Right lobe of liver (tissue), 6 donors: ENCODE results near the gene RGPD3. TPM values are rescaled to one million over a fixed set of nuclear protein-coding genes. Genes with fewer than 3 reads are reported as not detected.
"Not testable (repeated sequence)": the region's sequence is repeated elsewhere in the genome, so short reads cannot be mapped to it uniquely, and the experiment has no call there.

Experiments
- ATAC-seq, 4 donors: fragments of 200-7000 bp; cut with Tn5 transposase; one replicate each; pipeline ENCODE4 v1.9.1; 2020; ENCODE audit warnings: mild to moderate bottlenecking in 4 of 4, moderate library complexity in 4 of 4
- DNase-seq, 3 donors: peaks; one replicate each; pipeline ENCODE4 v3.0.0-alpha.2; 2020
- H3K27ac ChIP-seq, 3 donors: fragments of 200-600 bp; one replicate each; pipeline ENCODE4 v1.8.0; 2022
- H3K27me3 ChIP-seq, 2 donors: fragments of 200-600 bp; one replicate each; pipeline ENCODE4 v1.8.0; 2022
- H3K36me3 ChIP-seq, 4 donors: fragments of 200-600 bp; sonication (generic) in 1 of 4; one replicate each; pipeline versions ENCODE4 v1.5.1 to v1.8.0; 2017 to 2022; ENCODE audit warnings: control low read depth in 1 of 4
- H3K4me1 ChIP-seq, 4 donors: fragments of 200-600 bp; sonication (generic) in 1 of 4; one replicate each; pipeline versions ENCODE4 v1.5.1 to v1.8.0; 2017 to 2022; ENCODE audit warnings: control low read depth in 1 of 4
- H3K4me3 ChIP-seq, 3 donors: fragments of 200-600 bp; one replicate each; pipeline ENCODE4 v1.8.0; 2022
- H3K9me3 ChIP-seq, 4 donors: fragments of 200-600 bp; sonication (generic) in 1 of 4; one replicate each; pipeline versions ENCODE4 v1.5.1 to v1.8.0; 2017 to 2022; ENCODE audit warnings: control low read depth in 1 of 4
- POLR2A ChIP-seq: fragments of 450-650 bp; IDR thresholded peaks from one replicate; pipeline ENCODE4 v1.6.1; 2017; ENCODE audit warnings: antibody characterized with exemption, mild to moderate bottlenecking
- WGBS: methylation state at CpG from one replicate; pipeline ENCODE4 v1.1.6; 2018; ENCODE audit warnings: low coverage, low lambda C conversion rate; ENCODE audit not compliant: insufficient coverage; ENCODE audit errors: missing lambda C conversion rate; 5-methylcytosine and 5-hydroxymethylcytosine counted together
- intact Hi-C, 2 donors: fragments of 100-400 bp; cut with DNase I; formaldehyde crosslinking; loops; one replicate each; pipeline versions ENCODE4 v1.11.2 to v1.14.1; 2022
- total RNA-seq, 6 experiments: library from RNA; depleted of rRNA in 2 of 6; stranded (reverse); fragments of >200 nt in 2 of 6; fragmentation: NEBNext Ultra II Directional in 3 of 6; extraction: Animal tissue kit (Norgen Biotek cat#: 25700) in 3 of 6; gene quantifications; one replicate each; pipeline versions ENCODE4 v1.1.0 to v1.2.4, GENCODE V29; 2016 to 2023
- TF ChIP-seq, protein P1 (sequence below), 4 donors: fragments of 200-600 bp in 3 of 4; fragments of 450-650 bp in 1 of 4; IDR thresholded peaks; one replicate each; pipeline versions ENCODE4 v1.5.1 to v1.8.0; 2016 to 2022; ENCODE audit warnings: antibody characterized with exemption in 4 of 4, mild to moderate bottlenecking in 2 of 4
- donor health status: DM: no; HTN: yes; CAD: no.
- donor health status: DM: no; HTN: no; CAD: no.
- donor health status: DM: no; HTN: no; CAD: no.
- donor health status: DM: no; HTN: yes; CAD: no.
- donor health status: DM: no; HTN: yes; CAD: no.

Gene RGPD3
- total RNA-seq, 6 experiments from 2014 or later, result 0.11 to 0.31 (median 0.15) TPM

DNA sequence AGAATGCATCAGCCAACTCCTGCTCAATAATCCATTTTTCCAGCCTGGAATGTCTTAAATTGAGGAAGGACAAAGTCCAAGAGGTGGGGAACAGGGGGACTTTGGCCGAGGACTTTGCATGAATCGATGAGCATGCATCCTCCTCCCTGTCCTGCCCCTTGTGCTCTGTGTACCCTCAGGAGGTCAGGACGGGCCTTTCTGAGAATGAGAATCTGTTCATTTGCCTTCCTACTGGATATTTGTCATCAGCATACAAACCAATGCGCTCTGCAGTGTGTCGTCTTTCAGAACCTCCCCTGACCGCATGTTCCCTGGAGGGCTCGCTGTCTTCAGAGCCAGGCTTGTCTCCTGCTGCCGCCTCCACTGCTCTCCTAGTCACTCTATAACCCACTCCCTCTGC lies 83.7 kb downstream of the RGPD3 start:
- Histone ChIP-seq H3K4me1 (peaks cover 0 to 19% (median 0%) of the 10 kb centered on the region in 4 donors), H3K27ac (peak overlapping the region; percentile 54 to 93 (median 82)), H3K4me3 (peak overlapping the region in 2 of 3 donors; percentile 67 to 78)
- H3K27me3 ChIP-seq, H3K36me3 ChIP-seq, H3K9me3 ChIP-seq, intact Hi-C loops: not testable (repeated sequence)
- ATAC-seq (peak; percentile 66 to 86 (median 71)), DNase-seq (peak; percentile 59 to 77 (median 70))
- WGBS, result 22% methylated on average over 6 of the region's 8 CpGs
- peak; percentile 64 for TF ChIP-seq POLR2A

DNA sequence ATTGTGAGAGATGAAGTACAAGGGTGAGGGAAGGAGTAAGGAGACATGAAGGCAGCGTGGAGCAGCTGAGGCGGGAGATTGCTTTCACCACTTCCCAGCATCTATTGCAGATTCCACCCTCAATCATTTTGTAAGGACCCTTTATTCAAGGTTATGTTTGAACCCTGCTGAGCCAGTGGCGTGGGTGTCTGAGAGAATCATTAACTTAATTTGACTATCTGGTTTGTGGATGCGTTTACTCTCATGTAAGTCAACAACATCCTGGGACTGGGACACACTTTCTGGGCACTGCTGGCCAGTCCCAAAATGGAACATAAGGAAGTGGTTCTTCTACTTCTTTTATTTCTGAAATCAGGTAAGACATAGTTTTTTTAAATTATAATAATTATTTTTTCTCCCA lies 86.3 kb downstream of the RGPD3 start:
- H3K36me3 ChIP-seq, H3K4me1 ChIP-seq, H3K27me3 ChIP-seq, H3K9me3 ChIP-seq, intact Hi-C loops: not testable (repeated sequence)
- peak; percentile 67 for TF ChIP-seq POLR2A
- DNase-seq (peak in 2 of 3 donors; percentile 39 to 76), ATAC-seq (peak; percentile 30 to 44 (median 32))
- 15% methylated on average over 3 of the region's 4 CpGs for WGBS
- peak overlapping the region; percentile 75 to 93 (median 91) for H3K27ac ChIP-seq
- H3K4me3 ChIP-seq, result peak overlapping the region; percentile 35 to 78 (median 67)

DNA sequence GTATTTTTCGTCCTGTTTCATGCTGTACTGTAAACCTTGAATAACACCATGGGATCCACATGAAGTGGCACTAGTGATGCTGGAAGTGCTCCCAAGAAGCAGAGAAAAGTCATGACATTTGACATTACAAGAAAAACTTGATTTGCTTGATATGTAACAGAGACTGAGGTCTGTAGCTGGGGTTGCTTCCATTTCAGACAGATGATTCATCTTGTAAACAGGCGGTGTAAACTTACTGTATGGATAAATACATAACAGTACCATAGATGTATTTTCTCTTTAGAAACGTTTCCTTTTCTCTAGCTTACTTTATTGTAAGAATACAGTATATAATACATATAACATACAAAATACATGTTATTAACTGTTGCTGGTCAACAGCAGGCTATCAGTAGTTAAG lies 88.6 kb downstream of the RGPD3 start:
- H3K27me3 ChIP-seq, H3K4me3 ChIP-seq, ATAC-seq, DNase-seq, H3K4me1 ChIP-seq, intact Hi-C loops, H3K27ac ChIP-seq, H3K36me3 ChIP-seq, H3K9me3 ChIP-seq: not testable (repeated sequence)
- 87% methylated on average over 3 of the region's 3 CpGs for WGBS

DNA sequence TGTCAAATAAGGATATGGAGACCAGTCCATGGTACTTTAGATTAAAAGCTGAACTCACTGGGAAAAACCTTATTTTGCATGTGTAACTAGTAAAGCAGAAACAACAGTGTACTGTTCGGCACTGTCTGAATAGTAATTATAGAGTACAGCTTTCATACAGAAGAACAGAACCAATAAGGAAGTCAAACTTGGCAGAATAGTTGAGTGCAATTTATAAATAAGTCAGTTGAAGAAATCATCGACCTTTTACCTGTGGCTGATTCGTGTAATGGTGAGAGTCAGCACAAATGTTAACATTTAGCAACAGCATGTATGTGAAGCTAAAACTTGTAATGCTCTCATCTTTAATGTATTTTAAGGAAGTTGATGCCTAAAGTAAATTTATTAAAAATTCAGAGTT lies 99.0 kb downstream of the RGPD3 start:
- H3K36me3 ChIP-seq, H3K4me1 ChIP-seq, intact Hi-C loops, H3K27ac ChIP-seq, H3K4me3 ChIP-seq, H3K9me3 ChIP-seq, DNase-seq, H3K27me3 ChIP-seq: not testable (repeated sequence)
- ATAC-seq, result peak in 3 of 4 donors; percentile 35 to 66 (median 62)
- 43% methylated on average over 2 of the region's 3 CpGs for WGBS

DNA sequence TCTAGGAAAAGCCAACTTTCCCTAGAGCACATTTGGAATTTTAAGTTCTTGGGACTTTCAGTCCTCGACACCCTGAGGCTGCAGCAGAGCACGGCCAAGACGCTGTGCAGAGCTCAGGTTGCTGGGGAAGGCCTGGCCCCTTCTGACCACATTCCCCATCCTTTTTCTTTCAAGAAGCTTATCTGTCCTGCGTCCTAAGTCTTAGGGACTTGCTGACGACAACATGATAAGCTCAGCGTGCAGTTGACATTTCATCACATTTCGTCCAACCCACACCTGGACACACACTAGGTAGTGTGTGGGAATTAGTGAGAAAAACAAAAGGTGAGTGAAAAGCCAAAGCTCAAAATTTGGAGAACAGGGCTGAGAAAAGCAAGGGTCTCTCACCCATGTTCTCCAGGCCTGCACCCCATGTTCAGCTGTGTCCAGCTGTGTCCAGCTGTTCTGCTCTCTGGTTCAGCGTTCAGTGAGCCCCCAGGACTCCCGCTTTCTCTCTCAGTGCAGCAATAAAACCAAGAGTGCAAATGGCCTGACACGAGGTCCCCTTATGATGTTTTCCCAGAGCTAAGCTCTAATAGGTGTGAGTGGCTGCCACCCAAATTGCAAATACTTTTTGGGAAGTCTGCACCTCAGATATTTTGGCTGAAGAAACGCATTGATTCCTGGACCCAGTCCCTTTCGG lies 101.9 kb downstream of the RGPD3 start:
- TF ChIP-seq POLR2A, result no peak
- TF ChIP-seq, protein P1, sequence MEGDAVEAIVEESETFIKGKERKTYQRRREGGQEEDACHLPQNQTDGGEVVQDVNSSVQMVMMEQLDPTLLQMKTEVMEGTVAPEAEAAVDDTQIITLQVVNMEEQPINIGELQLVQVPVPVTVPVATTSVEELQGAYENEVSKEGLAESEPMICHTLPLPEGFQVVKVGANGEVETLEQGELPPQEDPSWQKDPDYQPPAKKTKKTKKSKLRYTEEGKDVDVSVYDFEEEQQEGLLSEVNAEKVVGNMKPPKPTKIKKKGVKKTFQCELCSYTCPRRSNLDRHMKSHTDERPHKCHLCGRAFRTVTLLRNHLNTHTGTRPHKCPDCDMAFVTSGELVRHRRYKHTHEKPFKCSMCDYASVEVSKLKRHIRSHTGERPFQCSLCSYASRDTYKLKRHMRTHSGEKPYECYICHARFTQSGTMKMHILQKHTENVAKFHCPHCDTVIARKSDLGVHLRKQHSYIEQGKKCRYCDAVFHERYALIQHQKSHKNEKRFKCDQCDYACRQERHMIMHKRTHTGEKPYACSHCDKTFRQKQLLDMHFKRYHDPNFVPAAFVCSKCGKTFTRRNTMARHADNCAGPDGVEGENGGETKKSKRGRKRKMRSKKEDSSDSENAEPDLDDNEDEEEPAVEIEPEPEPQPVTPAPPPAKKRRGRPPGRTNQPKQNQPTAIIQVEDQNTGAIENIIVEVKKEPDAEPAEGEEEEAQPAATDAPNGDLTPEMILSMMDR (IDR thresholded peaks at IDR 0.05), result no peak
- ATAC-seq, result peak in 1 of 4 donors; percentile 6
- Histone ChIP-seq H3K27me3 (no peaks in the 10 kb centered on the region), H3K36me3 (no peaks in the 10 kb centered on the region), H3K4me1 (peaks cover 0 to 5% (median 0%) of the 10 kb centered on the region in 4 donors), H3K9me3 (no peaks in the 10 kb centered on the region), H3K27ac (no peak overlapping the region), H3K4me3 (no peak overlapping the region)
- no peak for DNase-seq
- intact Hi-C loops, result no loop called here
- WGBS, result 75% methylated on average over 12 of the region's 12 CpGs

DNA sequence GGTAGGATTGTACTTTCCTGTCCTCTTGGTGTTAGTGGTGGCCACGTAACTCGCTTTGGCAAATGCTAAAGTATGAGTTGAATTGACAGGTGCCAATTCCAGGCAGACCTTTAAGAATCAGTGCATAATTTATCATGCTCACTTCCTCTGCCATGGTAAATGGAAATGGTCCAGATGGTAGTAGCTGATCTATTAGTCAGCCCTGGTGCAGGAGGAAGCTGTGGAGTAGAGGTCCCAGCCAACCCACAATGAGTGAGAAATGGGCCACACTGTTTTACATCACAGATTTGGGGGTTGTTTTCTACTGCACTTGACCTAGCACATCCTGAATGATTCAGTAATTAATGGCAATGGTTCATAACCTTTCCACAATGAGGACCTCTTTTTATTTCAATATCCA lies 104.4 kb downstream of the RGPD3 start:
- peaks cover 0 to 5% (median 0%) of the 10 kb centered on the region in 4 donors for H3K4me1 ChIP-seq
- intact Hi-C loops, result no loop called here
- DNase-seq (no peak), ATAC-seq (no peak)
- H3K27me3 ChIP-seq, result no peaks in the 10 kb centered on the region
- WGBS, result 88% methylated on average over 1 of the region's 2 CpGs
- no peaks in the 10 kb centered on the region for H3K36me3 ChIP-seq
- H3K4me3 ChIP-seq, result no peak overlapping the region
- no peaks in the 10 kb centered on the region for H3K9me3 ChIP-seq
- no peak for TF ChIP-seq POLR2A
- TF ChIP-seq, protein P1 (IDR thresholded peaks at IDR 0.05), result no peak
- H3K27ac ChIP-seq, result no peak overlapping the region
